GM12891 (cell line): ENCODE results near the gene NFIX.

Experiments used
- POLR2A ChIP-seq: IDR thresholded peaks from 2 replicates; pipeline ENCODE4 v1.6.1; 2011; ENCODE audit warnings: low read depth, low read length, control low read depth
- POLR2AphosphoS5 ChIP-seq: IDR thresholded peaks from 2 replicates; pipeline ENCODE4 v1.6.1; 2011; ENCODE audit warnings: low read depth, low read length, control low read depth
- TAF1 ChIP-seq: IDR thresholded peaks from 2 replicates; pipeline ENCODE4 v1.6.1; 2011; ENCODE audit warnings: low read depth, low read length, control low read depth

GRCh38 chr19:13127811-13128575, 132.7 kb downstream of the NFIX start:
- no peak for TF ChIP-seq POLR2A
- TF ChIP-seq TAF1 = no peak
- TF ChIP-seq POLR2AphosphoS5 = no peak
